Fibroblast of lung (primary cell): ENCODE results near the gene OR6B1.

Experiments
- EZH2 ChIP-seq: IDR thresholded peaks from 2 replicates; pipeline ENCODE4 v1.5.1; 2012; ENCODE audit warnings: low read length, control low read depth, mild to moderate bottlenecking; ENCODE audit errors: missing control alignments
- TF ChIP-seq, protein P1 (sequence below), 2 donors: IDR thresholded peaks in 1 of 2; conservative IDR thresholded peaks in 1 of 2; 1 replicate in 1 of 2; 2 replicates in 1 of 2; pipeline ENCODE4 v1.5.1; 2011 to 2012; ENCODE audit warnings: low read length in 2 of 2, control low read depth in 1 of 2, inconsistent platforms in 1 of 2, low read depth in 1 of 2, mild to moderate bottlenecking in 1 of 2

DNA sequence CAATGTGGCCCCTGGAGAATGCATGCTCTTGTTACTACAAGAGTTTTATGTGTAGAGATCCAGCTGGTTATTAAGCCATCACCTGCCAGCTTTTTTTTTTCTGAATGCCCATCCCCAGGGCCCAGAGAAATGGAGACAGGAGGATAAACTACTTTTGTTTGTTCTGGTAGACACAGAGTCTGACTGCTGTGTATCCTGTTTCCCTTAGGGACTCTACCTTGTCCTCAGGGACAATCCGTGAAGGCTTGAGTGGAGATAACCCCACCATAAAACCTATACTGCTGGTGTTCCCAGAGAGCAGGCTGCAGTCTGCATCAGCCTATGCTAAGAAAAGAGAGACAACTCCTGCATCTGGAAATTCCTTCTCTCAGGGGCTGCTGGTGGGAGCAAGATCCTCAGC, 48.5 kb downstream of the OR6B1 start, which contains the start of gene OR2A5:
- TF ChIP-seq EZH2: no peak
- TF ChIP-seq, protein P1, sequence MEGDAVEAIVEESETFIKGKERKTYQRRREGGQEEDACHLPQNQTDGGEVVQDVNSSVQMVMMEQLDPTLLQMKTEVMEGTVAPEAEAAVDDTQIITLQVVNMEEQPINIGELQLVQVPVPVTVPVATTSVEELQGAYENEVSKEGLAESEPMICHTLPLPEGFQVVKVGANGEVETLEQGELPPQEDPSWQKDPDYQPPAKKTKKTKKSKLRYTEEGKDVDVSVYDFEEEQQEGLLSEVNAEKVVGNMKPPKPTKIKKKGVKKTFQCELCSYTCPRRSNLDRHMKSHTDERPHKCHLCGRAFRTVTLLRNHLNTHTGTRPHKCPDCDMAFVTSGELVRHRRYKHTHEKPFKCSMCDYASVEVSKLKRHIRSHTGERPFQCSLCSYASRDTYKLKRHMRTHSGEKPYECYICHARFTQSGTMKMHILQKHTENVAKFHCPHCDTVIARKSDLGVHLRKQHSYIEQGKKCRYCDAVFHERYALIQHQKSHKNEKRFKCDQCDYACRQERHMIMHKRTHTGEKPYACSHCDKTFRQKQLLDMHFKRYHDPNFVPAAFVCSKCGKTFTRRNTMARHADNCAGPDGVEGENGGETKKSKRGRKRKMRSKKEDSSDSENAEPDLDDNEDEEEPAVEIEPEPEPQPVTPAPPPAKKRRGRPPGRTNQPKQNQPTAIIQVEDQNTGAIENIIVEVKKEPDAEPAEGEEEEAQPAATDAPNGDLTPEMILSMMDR (conservative IDR thresholded peaks at IDR 0.05 in 1 of 2, IDR thresholded peaks at IDR 0.05 in 1 of 2; ENCODE audit: low read depth in 1 of 2, low read length in 2 of 2): no peak
